ENCODE data around the gene NTSR2. TPM values are rescaled to one million over a fixed set of nuclear protein-coding genes. Genes with fewer than 3 reads are reported as not detected.

NTSR2 gene
- total RNA-seq, 4 donors from 2014 or later = not detected

DNA sequence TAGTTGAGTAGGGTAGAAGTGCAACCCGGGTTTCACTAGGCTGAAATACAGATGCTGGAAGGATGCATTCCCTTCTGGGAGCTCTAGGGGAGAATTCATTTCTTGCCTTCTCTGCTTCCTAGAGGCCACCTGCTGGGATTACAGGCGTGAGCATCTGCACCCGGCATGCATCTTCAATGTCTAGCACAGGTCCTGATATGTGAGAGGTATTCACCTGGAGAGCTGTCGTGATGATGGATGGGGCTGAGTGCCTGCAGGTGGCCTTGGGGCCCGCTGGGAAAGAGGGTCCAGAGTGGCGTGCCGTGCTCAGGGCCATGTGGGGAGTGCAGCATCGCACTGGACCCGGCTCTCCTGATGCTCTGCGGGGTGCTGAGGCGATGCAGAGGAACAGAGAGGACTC lies 6.6 kb upstream of the NTSR2 start:
- DNase-seq = peak in 1 of 2 donors; percentile 3

DNA sequence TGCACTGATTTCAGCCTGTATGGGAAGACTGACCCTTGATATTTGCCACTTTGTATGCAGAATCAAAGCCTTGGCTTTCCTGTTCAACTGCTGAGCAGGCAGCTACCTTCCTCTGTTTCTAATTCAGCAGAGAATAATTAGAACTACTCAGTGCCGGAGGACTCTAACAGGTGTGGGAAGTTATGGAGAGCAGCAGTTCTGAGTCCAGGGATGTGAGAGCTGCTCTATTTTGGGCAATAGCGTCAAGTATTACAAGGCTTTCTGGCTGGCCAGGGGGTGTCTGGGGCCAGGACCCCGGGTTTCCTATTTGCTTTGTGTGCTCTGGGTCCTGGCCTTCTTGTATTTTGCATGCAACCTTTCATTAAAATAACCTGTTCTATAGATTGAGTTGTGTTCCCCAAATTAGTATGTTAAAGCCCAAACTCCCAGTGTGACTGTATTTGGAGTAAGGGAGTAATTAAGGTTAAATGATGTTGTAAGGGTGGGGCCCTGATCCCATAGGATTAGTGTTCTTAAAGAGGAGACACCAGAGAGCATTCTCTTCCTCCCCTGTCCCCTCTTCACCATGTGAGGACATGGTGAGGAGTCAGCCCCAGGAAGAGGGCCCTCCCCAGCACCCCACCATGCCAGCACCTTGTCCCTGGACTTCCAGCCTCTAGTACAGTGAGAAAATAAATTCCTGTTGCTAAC lies 5.6 kb upstream of the NTSR2 start:
- DNase-seq = no peak
- no peaks in the 10 kb centered on the region for H3K4me1 ChIP-seq
- TF ChIP-seq, protein P1, sequence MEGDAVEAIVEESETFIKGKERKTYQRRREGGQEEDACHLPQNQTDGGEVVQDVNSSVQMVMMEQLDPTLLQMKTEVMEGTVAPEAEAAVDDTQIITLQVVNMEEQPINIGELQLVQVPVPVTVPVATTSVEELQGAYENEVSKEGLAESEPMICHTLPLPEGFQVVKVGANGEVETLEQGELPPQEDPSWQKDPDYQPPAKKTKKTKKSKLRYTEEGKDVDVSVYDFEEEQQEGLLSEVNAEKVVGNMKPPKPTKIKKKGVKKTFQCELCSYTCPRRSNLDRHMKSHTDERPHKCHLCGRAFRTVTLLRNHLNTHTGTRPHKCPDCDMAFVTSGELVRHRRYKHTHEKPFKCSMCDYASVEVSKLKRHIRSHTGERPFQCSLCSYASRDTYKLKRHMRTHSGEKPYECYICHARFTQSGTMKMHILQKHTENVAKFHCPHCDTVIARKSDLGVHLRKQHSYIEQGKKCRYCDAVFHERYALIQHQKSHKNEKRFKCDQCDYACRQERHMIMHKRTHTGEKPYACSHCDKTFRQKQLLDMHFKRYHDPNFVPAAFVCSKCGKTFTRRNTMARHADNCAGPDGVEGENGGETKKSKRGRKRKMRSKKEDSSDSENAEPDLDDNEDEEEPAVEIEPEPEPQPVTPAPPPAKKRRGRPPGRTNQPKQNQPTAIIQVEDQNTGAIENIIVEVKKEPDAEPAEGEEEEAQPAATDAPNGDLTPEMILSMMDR (IDR thresholded peaks at IDR 0.05) = no peak
- no peak for TF ChIP-seq POLR2A (IDR thresholded peaks at IDR 0.05)

More for the DNA sequence above, 6.6 kb upstream of the NTSR2 start:
- Histone ChIP-seq H3K27ac (no peak overlapping the region), H3K36me3 (no peaks in the 10 kb centered on the region), H3K4me3 (no peak overlapping the region), H3K9me3 (no peaks in the 10 kb centered on the region), H3K27me3 (no peaks in the 10 kb centered on the region), H3K4me1 (no peaks in the 10 kb centered on the region)
- intact Hi-C loops (cut with DNase I; ENCODE audit: low total_unique reads) = no loop called here
- TF ChIP-seq POLR2A (IDR thresholded peaks at IDR 0.05) = no peak
- TF ChIP-seq, protein P1 (IDR thresholded peaks at IDR 0.05) = no peak

DNA sequence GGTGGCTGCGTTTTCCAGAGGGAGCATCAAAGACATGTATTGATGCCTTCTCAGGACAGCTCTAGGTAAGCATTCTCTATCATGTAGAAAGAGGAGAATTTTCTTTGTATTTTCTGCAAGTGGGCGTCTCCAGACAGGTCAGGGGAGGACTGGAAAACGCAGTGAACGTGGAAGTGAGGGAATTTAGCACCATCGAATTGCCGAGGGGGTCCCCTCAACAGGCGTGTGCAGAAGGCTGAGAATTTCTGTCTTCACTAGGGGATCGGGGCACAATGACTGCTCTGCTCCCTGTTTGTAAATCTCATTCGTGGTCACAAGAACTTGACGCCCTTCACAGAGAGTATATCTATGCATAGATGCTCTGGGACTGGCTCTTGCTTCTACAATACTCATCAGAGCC lies 5.0 kb upstream of the NTSR2 start:
- Histone ChIP-seq H3K4me3 (no peak overlapping the region), H3K27me3 (no peaks in the 10 kb centered on the region), H3K27ac (no peak overlapping the region), H3K4me1 (peaks cover 0 to 4% of the 10 kb centered on the region in 2 donors), H3K36me3 (no peaks in the 10 kb centered on the region), H3K9me3 (no peaks in the 10 kb centered on the region)
- no peak for DNase-seq
- intact Hi-C loops (cut with DNase I; ENCODE audit: low total_unique reads) = no loop called here
- no peak for TF ChIP-seq POLR2A (IDR thresholded peaks at IDR 0.05)
- TF ChIP-seq, protein P1 (IDR thresholded peaks at IDR 0.05) = no peak

More for the DNA sequence above, 5.6 kb upstream of the NTSR2 start:
- intact Hi-C loops (cut with DNase I; ENCODE audit: low total_unique reads) = no loop called here
- Histone ChIP-seq H3K4me3 (no peak overlapping the region), H3K36me3 (no peaks in the 10 kb centered on the region), H3K27me3 (no peaks in the 10 kb centered on the region), H3K27ac (no peak overlapping the region), H3K9me3 (no peaks in the 10 kb centered on the region)

DNA sequence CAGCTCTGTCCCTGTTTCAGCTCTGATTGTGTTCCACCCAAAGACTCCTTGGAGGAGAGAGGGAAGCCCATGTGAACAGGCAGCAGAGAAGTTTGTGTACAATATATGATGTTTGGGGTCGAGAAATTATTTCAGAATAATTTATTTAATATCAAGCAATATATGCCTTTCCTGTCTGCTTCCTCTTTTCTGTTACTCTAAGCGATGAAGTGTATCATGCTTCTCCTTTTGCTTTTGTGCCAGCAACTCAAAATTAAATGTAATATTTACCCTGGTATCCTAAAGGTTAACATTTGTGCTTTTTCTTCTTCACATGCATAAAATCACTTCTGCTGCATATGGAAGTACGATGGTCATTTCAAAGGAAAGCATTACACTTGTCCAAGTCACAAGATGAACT lies 2.4 kb upstream of the NTSR2 start:
- no peaks in the 10 kb centered on the region for H3K27me3 ChIP-seq
- TF ChIP-seq POLR2A (IDR thresholded peaks at IDR 0.05) = no peak
- TF ChIP-seq, protein P1 (IDR thresholded peaks at IDR 0.05) = no peak
- H3K4me3 ChIP-seq = no peak overlapping the region
- no peak overlapping the region for H3K27ac ChIP-seq
- DNase-seq = no peak
- H3K36me3 ChIP-seq = no peaks in the 10 kb centered on the region
- H3K9me3 ChIP-seq = no peaks in the 10 kb centered on the region
- peaks cover 0 to 10% of the 10 kb centered on the region in 2 donors for H3K4me1 ChIP-seq
- intact Hi-C loops (cut with DNase I; ENCODE audit: low total_unique reads) = no loop called here

DNA sequence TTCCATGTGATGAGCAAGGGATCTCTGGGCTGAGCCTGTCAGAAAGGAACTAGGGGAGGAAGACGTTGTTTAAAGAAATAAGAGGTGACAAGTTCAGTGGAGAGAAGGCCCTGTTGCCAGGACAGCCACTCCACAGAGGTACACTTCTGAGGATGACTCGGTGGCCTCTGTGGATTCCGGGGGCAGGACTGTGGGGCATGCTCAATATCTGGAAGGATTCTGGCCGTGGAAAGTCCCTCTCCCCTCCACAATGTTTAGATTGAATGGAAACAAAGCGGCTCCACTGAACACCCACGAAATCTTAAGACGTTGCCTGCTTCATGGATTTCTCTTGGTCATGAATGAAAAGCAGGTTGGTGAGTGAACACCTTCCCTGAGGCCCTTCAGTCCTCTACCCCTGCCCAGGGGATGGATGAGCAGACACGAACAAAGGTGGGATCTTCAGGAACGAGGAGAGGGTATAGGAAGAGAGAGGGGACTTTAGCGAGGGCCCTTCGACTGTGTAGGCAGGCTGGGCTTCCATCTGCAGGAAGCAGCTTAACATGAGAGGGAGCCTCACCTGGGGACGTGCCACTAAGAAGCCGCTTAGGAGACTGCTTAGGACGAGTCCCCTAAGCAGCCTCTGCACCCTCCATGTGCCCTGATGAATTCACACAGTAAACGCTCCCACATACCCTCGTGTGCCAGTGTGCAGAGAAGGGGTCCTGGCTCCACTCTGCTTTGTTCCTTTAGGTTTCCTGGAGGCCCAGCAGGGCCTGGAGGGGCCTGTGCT lies 1.9 kb downstream of the NTSR2 start:
- Histone ChIP-seq H3K4me1 (peaks cover 0 to 10% of the 10 kb centered on the region in 2 donors), H3K36me3 (no peaks in the 10 kb centered on the region), H3K4me3 (no peak overlapping the region), H3K27me3 (no peaks in the 10 kb centered on the region), H3K9me3 (no peaks in the 10 kb centered on the region), H3K27ac (no peak overlapping the region)
- TF ChIP-seq, protein P1 (IDR thresholded peaks at IDR 0.05) = no peak
- TF ChIP-seq POLR2A (IDR thresholded peaks at IDR 0.05) = no peak
- intact Hi-C loops (cut with DNase I; ENCODE audit: low total_unique reads) = no loop called here
- no peak for DNase-seq
